Measurements from ENCODE around the gene ABHD2.

GRCh38 chr15:89122505-89123180 lies 34.4 kb downstream of the ABHD2 start:
- no peak for TF ChIP-seq PATZ1 (CRISPR knock-in tag; IDR thresholded peaks at IDR 0.05; ENCODE audit: borderline replicate concordance)
- TF ChIP-seq CREM (IDR thresholded peaks at IDR 0.05; ENCODE audit: low read depth) = no peak
- TF ChIP-seq NFYB (IDR thresholded peaks at IDR 0.05; ENCODE audit: extremely low read depth, insufficient read length) = no peak
